HG02642 (cell line): Measurements from ENCODE around the gene SIGMAR1.
A peak's percentile ranks its signal among the peaks of the same experiment; 100 is the strongest.
"Not testable (repeated sequence)": the region's sequence is repeated elsewhere in the genome, so short reads cannot be mapped to it uniquely, and the experiment has no call there.

Source experiments
- ATAC-seq: cut with Tn5 transposase; IDR thresholded peaks from one replicate; pipeline ENCODE4 v1.9.1; 2021; ENCODE audit warnings: mild to moderate bottlenecking; ENCODE audit not compliant: unreplicated experiment, poor library complexity

Gene SIGMAR1

GRCh38 chr9:34656992-34657391 lies 19.4 kb upstream of the SIGMAR1 start:
- ATAC-seq, result no peak

DNA sequence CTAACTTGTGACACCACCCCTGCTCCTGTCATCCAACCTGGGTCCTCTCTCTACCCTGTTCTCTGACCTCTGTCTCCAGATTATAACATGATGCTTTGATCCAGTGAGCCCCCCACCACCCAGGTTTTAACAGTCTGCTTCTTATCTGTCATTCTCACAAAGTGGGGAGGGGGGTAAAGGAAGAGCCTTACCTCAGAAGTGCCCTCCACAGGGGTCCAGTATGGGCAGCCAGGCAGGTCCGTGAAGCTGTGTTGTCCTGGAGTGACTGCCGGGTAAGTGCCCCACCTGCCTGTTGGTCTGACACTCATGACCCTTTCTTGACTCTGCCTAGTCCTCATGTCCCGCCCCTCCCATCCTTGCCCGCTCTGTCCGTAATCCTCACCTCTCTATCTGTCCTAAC lies 17.8 kb upstream of the SIGMAR1 start:
- no peak for ATAC-seq

DNA sequence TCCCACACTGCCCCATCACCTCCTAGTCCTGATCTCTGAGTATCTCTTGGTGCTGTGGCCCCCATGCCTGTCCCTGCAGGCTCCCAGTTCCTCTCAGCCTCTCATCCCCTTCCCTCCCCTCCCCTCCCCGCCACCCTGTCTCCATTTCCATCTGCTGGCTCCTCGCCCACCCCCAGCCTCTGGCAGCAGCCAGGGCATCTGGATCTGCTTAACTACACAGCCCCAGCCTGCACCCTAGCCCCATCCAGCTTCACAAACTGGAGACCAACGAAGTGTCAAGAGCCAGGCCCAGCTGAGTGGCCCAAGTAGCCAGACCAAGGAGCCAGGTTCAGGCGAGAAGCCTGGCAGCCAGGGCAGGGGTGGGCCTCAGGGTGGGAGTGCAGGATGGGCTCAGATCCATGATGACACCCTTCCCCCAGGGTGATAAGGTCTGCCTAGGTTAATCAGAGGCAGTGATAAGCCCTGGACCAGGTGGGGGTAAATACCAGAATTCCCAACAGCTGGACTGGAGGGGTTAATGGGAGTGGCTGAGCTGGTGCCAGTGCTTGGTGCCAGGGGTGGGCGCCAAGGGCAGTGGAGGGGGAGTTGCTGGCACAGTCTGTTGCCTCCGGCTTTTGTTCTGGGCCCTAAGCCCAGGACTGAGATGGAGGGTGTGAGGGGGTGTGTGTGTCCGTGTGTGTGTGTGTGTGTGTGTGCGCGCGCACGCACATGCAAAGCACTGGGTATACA lies 16.9 kb upstream of the SIGMAR1 start:
- ATAC-seq, result no peak

DNA sequence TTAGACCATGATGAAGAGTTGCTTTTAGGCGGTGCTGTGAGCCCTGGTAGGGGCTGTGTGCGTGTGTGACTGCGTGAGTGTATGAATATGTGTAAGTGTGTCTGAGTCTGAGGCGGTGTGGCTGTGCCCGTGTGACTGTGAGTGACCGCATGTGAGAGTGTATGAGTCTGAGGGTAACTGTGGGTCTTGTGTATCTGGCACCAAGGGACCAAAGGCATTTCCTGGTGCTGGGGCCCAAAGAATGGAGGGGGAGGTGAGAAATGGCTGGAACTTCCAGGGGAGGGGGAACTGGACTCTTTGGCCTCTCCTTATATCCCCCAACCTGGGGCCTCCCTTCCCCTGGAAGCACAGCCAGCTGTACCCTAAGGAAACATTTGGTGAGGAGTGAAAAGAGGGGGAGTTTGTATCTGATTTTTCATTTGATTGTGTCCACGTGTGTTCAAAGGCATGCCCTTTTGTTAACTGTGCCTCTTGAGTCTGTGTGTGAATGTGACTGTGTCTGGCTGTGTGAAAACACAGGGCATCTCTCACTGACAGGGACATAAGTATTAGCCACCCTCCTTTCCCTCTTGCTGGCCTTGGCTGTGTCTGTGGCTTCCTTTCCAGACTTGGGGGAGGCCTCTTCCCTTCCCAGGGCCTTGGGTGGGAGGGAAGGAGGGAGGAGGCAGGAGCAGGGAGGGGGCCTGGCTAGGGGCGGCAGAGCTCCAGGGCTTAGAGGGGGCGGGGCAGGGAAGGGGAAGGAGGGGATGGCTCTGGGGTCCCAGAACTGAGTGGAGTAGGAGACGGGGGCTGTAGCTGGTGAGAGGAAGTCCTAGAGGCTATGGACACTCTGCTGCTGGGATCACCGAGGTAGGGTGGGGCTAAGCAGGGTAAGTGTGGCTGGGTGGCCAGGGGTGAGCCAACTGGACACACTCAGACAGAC lies 15.8 kb upstream of the SIGMAR1 start:
- no peak for ATAC-seq

DNA sequence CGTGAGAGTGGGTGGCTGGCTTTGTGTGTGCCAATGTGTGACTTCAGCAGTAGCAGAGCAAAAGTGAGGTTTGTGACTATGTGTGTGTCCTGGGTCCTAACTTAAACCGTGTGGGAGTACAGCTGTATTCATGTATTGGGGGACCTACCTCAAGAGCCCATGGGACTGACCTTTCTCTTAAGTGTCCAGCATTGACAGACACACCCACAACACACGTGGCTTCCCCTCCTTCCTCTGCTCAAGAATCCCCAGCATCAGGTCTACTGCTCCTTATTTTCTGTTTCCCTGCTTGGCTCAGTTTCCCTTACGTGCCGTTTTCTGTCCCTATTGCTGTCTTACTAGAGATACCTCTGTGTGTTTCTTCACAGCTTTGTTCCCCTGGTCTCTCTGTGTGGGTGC lies 15.0 kb upstream of the SIGMAR1 start:
- ATAC-seq, result no peak

- ATAC-seq, result no peak
Observed at GRCh38 chr9:34651876-34652601, 14.5 kb upstream of the SIGMAR1 start, which contains the start of gene IL11RA. IL11RA (plus strand) TSS chr9:34652185; CDS start chr9:34655218, 3,033 bp downstream.

DNA sequence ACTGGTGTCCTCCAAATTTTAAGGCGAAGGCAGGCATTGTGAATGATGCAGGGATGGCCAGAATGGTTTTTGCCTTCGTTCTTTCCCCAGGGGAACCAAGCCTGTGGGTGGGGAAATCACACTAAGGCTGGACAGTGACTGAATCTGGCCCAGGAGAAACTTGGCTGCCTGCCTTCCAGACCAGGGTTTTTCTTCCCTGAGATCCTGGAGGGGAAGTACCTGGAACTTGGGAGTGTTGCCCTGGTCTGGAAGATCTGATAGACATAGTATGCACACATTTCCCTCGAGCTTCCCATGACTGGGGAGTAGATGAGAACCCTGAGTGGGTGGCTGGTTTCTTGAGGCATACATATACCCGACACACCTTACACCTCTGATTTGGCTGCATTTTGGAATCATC lies 13.7 kb upstream of the SIGMAR1 start:
- no peak for ATAC-seq

GRCh38 chr9:34650816-34651215 lies 13.2 kb upstream of the SIGMAR1 start:
- no peak for ATAC-seq

- no peak for ATAC-seq
Observed at GRCh38 chr9:34648673-34649072, 11.1 kb upstream of the SIGMAR1 start.

DNA sequence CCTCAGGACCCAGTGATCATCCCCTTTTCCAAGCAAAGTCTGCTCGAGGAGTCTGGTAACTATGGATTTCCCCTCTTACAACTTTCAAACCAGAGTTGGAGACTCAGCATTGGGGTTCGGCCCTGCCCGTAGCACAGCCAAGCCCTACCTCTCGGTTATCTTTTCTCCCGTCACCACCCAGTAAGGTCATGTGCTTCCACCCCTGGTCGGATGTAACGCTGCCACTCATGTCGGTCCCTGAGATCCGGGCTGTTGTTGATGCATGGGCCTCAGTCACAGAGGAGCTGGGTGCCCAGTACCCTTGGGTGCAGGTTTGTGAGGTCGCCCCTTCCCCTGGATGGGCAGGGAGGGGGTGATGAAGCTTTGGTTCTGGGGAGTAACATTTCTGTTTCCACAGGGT lies 10.1 kb upstream of the SIGMAR1 start:
- no peak for ATAC-seq

GRCh38 chr9:34647084-34647403 lies 9.5 kb upstream of the SIGMAR1 start:
- ATAC-seq, result no peak

GRCh38 chr9:34646211-34647083 lies 8.9 kb upstream of the SIGMAR1 start, which contains the start of gene GALT:
GALT (plus strand) TSS chr9:34646675; CDS start chr9:34646705, 30 bp downstream.
- peak; percentile 91 for ATAC-seq

DNA sequence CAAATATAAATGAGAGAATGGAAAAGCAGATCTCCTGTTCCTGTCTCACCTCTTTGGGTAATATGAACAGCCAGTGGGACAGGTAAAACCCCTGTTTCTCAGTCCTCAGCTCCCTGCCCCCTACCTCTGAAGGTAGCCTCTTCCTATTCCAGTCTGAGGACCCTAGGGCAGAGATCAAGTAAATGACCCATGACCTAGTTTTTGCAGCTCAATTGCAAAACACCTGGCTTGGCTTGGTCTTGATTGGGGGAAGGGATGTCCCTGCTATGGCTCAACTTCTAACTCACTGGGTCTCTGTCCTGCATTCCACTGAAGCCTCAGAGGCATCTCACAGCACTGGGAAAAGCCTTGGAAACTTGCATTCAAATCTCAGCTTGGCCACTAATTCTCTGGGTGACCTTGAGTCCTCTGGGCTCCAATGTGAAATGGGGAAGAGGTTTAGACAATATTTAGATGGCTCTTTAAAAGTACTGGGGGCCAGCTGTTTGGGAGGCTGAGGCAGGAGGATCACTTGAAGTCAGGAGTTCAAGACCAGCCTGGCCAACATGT lies 7.3 kb upstream of the SIGMAR1 start:
- no peak for ATAC-seq

DNA sequence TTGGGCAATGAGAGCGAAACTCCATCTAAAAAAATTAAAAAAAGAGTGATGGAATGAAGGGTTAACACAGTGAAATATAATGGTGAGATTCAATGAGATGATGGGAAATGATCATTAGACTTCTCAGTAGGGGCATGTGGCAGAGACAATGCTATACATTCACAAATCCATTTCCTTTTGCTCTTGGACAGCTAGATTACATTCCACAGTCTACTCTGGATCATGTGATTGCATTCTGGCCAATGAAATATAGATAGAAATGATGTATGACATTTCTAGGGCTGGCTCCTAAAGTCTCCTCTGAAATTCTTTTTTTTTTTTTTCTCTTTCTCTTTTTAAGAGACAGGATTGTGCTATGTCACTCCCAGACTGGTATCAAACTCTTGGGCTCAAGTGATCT lies 5.1 kb upstream of the SIGMAR1 start:
- no peak for ATAC-seq

DNA sequence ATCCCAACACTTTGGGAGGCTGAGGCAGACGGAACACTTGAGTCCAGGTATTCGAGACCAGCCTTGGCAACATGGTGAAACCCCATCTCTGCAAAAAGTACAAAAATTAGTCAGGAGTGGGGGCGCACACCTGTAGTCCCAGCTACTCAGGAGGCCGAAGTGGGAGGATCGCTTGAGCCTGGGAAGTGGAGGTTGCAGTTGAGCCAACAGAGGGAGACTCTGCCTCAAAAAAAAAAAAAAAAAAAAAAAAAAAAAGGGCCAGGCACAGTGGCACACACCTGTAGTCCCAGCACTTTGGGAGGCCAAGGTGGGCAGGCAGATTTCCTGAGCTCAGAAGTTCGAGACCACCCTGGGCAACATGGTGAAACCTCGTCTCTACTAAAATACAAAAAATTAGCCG lies 1.7 kb upstream of the SIGMAR1 start:
- not testable (repeated sequence) for ATAC-seq

DNA sequence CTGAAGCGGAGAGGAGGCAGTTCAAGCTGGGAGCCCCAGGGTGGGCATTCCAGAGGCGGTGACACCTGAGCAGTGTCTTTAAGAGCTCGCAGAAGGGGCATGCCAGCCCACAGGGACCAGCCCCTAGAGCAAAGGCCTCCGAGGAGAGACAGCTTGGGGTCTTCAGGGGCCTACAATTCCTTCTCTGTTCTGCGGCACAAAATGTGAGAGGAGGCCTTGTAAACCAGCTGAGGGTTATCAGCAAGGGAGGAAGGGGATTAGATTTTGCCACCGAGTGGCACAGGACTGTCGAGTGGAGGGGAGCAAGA lies 505 bp upstream of the SIGMAR1 start:
- no peak for ATAC-seq

GRCh38 chr9:34636791-34637355 lies 714 bp downstream of the SIGMAR1 start:
- no peak for ATAC-seq

GRCh38 chr9:34635556-34635955 lies 2.0 kb downstream of the SIGMAR1 start:
- ATAC-seq, result no peak

GRCh38 chr9:34634551-34635248 lies 2.9 kb downstream of the SIGMAR1 start:
- ATAC-seq, result no peak
